Measurements from ENCODE around the gene ALOX15B. TPM values are rescaled to one million over a fixed set of nuclear protein-coding genes. Genes with fewer than 3 reads are reported as not detected.

ALOX15B gene
- total and polyA plus RNA-seq, 9 of the 15 experiments (the other 6 are each of a cell fraction or from before 2014, with no cell fraction given) = 0.04 TPM; not detected in 8

- TF ChIP-seq PRDM10 (IDR thresholded peaks at IDR 0.05; ENCODE audit: partially characterized antibody) = peak; percentile 98
- TF ChIP-seq HDAC8 (tag; IDR thresholded peaks at IDR 0.05) = no peak
- TF ChIP-seq SIX5 (IDR thresholded peaks at IDR 0.05; ENCODE audit: borderline replicate concordance in 1 of 2, insufficient read depth in 1 of 2, low read depth in 1 of 2, low read length in 2 of 2) = no peak
- peak; percentile 79 for TF ChIP-seq PKNOX1 (IDR thresholded peaks at IDR 0.05)
- TF ChIP-seq FOXK2 (conservative IDR thresholded peaks at IDR 0.05 in 1 of 2, IDR thresholded peaks at IDR 0.05 in 1 of 2; ENCODE audit: low read depth in 2 of 2) = peak in 1 of 2 experiments; percentile 87; a peak in 2 of 4 replicates
- TF ChIP-seq BCLAF1 (IDR thresholded peaks at IDR 0.05; ENCODE audit: borderline replicate concordance in 1 of 2, control insufficient read depth in 1 of 2, low read depth in 2 of 2, low read length in 1 of 2) = no peak; a peak in 1 of 4 replicates
- no peak for TF ChIP-seq MAFG (tag; conservative IDR thresholded peaks at IDR 0.05)
- no peak for TF ChIP-seq STAT6 (CRISPR knock-in tag; IDR thresholded peaks at IDR 0.05)
- no peak for TF ChIP-seq TEAD4 (IDR thresholded peaks at IDR 0.05; ENCODE audit: low read length)
- no peak for TF ChIP-seq TEAD4 (CRISPR knock-in tag; IDR thresholded peaks at IDR 0.05; ENCODE audit: borderline replicate concordance)
Measured at GRCh38 chr17:8062807-8063483, 24.1 kb downstream of the ALOX15B start (continued).
